K562 (cell line): Measurements from ENCODE around the gene ITGA6. TPM values are rescaled to one million over a fixed set of nuclear protein-coding genes. Genes with fewer than 3 reads are reported as not detected.

ENCODE experiments used
- ARID3A ChIP-seq: IDR thresholded peaks from 2 replicates; pipeline ENCODE4 v1.6.1; 2012; ENCODE audit warnings: low read depth, low read length, improper control_type of control experiment, borderline replicate concordance
- FOXA1 ChIP-seq: fragments of 450-650 bp; IDR thresholded peaks from 2 replicates; pipeline ENCODE4 v1.6.1; 2016; ENCODE audit warnings: mild to moderate bottlenecking, borderline replicate concordance
- GATAD2B ChIP-seq: fragments of 450-650 bp; IDR thresholded peaks from 2 replicates; pipeline ENCODE4 v1.6.1; 2017; ENCODE audit warnings: mild to moderate bottlenecking, borderline replicate concordance
- IFI16 ChIP-seq: fragments of 250-450 bp; sonication (Bioruptor Pico); IDR thresholded peaks from 2 replicates; pipeline ENCODE4 v2.1.2; 2022; ENCODE audit warnings: mild to moderate bottlenecking, inconsistent platforms
- KDM1A ChIP-seq, 2 experiments: fragments of 450-650 bp; IDR thresholded peaks; 2 replicates each; pipeline ENCODE4 v1.6.1; 2016; ENCODE audit warnings: mild to moderate bottlenecking in 2 of 2
- MAZ ChIP-seq, 2 experiments: fragments of 450-650 bp in 1 of 2; sonication (generic) in 1 of 2; formaldehyde crosslinking; IDR thresholded peaks in 1 of 2; conservative IDR thresholded peaks in 1 of 2; 2 replicates each; pipeline versions ENCODE4 v1.4.0 to v1.5.0; 2020; ENCODE audit warnings: mild to moderate bottlenecking in 1 of 2, missing genetic modification reagents in 1 of 2
- MTA3 ChIP-seq: fragments of 450-650 bp; formaldehyde crosslinking; IDR thresholded peaks from 2 replicates; pipeline ENCODE4 v1.6.1; 2017; ENCODE audit warnings: mild to moderate bottlenecking, borderline replicate concordance
- NFATC3 ChIP-seq: fragments of 450-650 bp; IDR thresholded peaks from 2 replicates; pipeline ENCODE4 v1.6.1; 2017; ENCODE audit warnings: mild to moderate bottlenecking
- NFE2 ChIP-seq: IDR thresholded peaks from 2 replicates; pipeline ENCODE4 v1.6.1; 2014; ENCODE audit warnings: antibody characterized with exemption, low read depth
- NFIC ChIP-seq: fragments of 450-650 bp; IDR thresholded peaks from 2 replicates; pipeline ENCODE4 v1.6.1; 2017; ENCODE audit warnings: mild to moderate bottlenecking, inconsistent platforms
- NONO ChIP-seq, 2 experiments: fragments of 200-400 bp in 1 of 2; fragments of 450-650 bp in 1 of 2; formaldehyde crosslinking in 1 of 2; IDR thresholded peaks; 2 replicates each; pipeline ENCODE4 v1.6.1; 2017; ENCODE audit warnings: low read depth in 2 of 2, mild to moderate bottlenecking in 2 of 2, moderate library complexity in 2 of 2, low read length in 1 of 2
- PML ChIP-seq: IDR thresholded peaks from 2 replicates; pipeline ENCODE4 v1.6.1; 2012; ENCODE audit warnings: low read length, inconsistent platforms
- POLR2A ChIP-seq: fragments of 450-650 bp; conservative IDR thresholded peaks from 2 replicates; pipeline ENCODE4 v1.6.1; 2016
- RBM22 ChIP-seq: fragments of 200-400 bp; formaldehyde crosslinking; IDR thresholded peaks from 2 replicates; pipeline ENCODE4 v1.6.1; 2018; ENCODE audit warnings: low read length, low read depth; ENCODE audit not compliant: poor library complexity, severe bottlenecking
- SMARCA4 ChIP-seq: fragments of 450-650 bp; IDR thresholded peaks from 2 replicates; pipeline ENCODE4 v1.6.1; 2016
- SUPT5H ChIP-seq: fragments of 450-650 bp; IDR thresholded peaks from 2 replicates; pipeline ENCODE4 v1.6.1; 2016
- ZEB2 ChIP-seq: fragments of 450-650 bp; IDR thresholded peaks from 2 replicates; pipeline ENCODE4 v1.6.1; 2016
- ZNF57 ChIP-seq: fragments of 450-650 bp; formaldehyde crosslinking; IDR thresholded peaks from 2 replicates; pipeline ENCODE4 v1.4.0; 2020; ENCODE audit warnings: mild to moderate bottlenecking, moderate library complexity
- ZNF644 ChIP-seq: fragments of 200-800 bp; sonication (Bioruptor generic); IDR thresholded peaks from 2 replicates; pipeline ENCODE4 v1.6.1; 2016; ENCODE audit warnings: low read depth, missing genetic modification characterization, missing compliant biosample characterization
- ZNF785 ChIP-seq: fragments of 250-450 bp; sonication (Bioruptor Pico); IDR thresholded peaks from 2 replicates; pipeline ENCODE4 v1.4.0; 2020; ENCODE audit warnings: mild to moderate bottlenecking
- polyA plus RNA-seq, 8 experiments: library from polyadenylated mRNA; depleted of rRNA in 4 of 8; stranded (reverse) in 5 of 8; unstranded in 3 of 8; fragments of >200 nt; fragmentation: Nextera tagmentation in 2 of 8; fragmentation: Illumina TruSeq in 1 of 8; extraction: Ambion mirVana in 2 of 8; extraction: Trizol in 1 of 8; gene quantifications; 2 replicates each; pipeline versions ENCODE4 v1.2.1 to v1.2.3, GENCODE V29; 2011 to 2014; ENCODE audit warnings: inconsistent platforms in 1 of 8, missing spikeins in 1 of 8
- total RNA-seq, 7 experiments: library from RNA; depleted of rRNA in 6 of 7; stranded (reverse); fragments of >200 nt in 6 of 7; fragmentation: Illumina TruSeq in 2 of 7; extraction: Trizol in 2 of 7; gene quantifications; 2 replicates each; pipeline versions ENCODE4 v1.2.1 to v1.2.3, GENCODE V29; 2011 to 2021; ENCODE audit warnings: low replicate concordance in 1 of 7
- TF ChIP-seq, protein P1 (sequence below), 2 experiments: fragments of 200-800 bp in 1 of 2; sonication (Bioruptor generic) in 1 of 2; sonication (generic) in 1 of 2; formaldehyde crosslinking in 1 of 2; IDR thresholded peaks in 1 of 2; conservative IDR thresholded peaks in 1 of 2; 2 replicates each; pipeline versions ENCODE4 v1.5.0 to v1.6.1; 2016 to 2020; ENCODE audit warnings: missing compliant biosample characterization in 1 of 2, missing genetic modification characterization in 1 of 2, missing genetic modification reagents in 1 of 2
- TF ChIP-seq, protein P2 (sequence below), 2 experiments: fragments of 450-650 bp in 1 of 2; sonication (generic) in 1 of 2; formaldehyde crosslinking in 1 of 2; IDR thresholded peaks in 1 of 2; conservative IDR thresholded peaks in 1 of 2; 2 replicates each; pipeline versions ENCODE4 v1.6.1 to v1.8.1; 2016 to 2023; ENCODE audit warnings: mild to moderate bottlenecking in 2 of 2, moderate library complexity in 2 of 2, inconsistent platforms in 1 of 2, missing genetic modification reagents in 1 of 2

The ITGA6 gene
- total and polyA plus RNA-seq, 9 of the 15 experiments (the other 6 are each of a cell fraction or from before 2014, with no cell fraction given): 0.01 to 0.29 (median 0.05) TPM; not detected in 5

DNA sequence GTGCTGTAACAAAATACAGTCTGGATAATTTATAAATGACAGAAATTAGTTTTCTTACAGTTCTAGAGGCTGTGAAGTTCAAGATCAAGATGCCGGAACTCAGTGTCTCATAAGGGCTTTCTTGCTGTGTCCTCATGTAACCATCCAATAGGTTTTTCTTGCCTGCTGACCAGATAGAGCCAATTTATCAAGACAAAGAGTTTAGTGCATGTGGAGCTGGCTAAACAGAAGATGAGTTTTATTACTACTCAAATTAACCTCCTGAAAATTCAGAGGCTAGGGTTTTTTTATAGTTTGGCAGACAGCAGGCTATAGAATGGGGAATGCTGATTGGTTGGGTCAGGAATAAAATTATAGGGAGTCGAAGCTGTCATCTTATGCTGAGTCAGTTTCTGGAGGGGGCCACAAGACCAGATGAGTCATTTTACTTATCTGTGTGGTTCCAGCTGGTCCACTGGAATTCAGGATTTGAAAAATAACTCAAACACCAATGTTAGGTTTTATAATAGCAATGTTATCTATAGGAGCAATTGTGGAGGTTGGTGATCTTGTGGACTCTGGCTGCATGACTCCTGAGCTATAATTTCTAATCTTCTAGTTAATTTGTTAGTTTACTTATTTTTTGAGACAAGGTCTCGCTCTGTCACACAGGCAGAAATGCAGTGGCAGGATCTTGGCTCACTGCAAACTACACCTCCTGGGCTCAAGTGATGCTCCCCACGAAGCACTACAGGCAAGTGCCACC lies 125.3 kb downstream of the ITGA6 start (continued):
- no peak for TF ChIP-seq RBM22
- TF ChIP-seq, protein P1, sequence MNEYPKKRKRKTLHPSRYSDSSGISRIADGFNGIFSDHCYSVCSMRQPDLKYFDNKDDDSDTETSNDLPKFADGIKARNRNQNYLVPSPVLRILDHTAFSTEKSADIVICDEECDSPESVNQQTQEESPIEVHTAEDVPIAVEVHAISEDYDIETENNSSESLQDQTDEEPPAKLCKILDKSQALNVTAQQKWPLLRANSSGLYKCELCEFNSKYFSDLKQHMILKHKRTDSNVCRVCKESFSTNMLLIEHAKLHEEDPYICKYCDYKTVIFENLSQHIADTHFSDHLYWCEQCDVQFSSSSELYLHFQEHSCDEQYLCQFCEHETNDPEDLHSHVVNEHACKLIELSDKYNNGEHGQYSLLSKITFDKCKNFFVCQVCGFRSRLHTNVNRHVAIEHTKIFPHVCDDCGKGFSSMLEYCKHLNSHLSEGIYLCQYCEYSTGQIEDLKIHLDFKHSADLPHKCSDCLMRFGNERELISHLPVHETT (CRISPR knock-in tag; conservative IDR thresholded peaks at IDR 0.05 in 1 of 2, IDR thresholded peaks at IDR 0.05 in 1 of 2): peak in 1 of 2 experiments; percentile 73; a peak in 1 of 4 replicates
- TF ChIP-seq, protein P2, sequence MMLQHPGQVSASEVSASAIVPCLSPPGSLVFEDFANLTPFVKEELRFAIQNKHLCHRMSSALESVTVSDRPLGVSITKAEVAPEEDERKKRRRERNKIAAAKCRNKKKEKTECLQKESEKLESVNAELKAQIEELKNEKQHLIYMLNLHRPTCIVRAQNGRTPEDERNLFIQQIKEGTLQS (IDR thresholded peaks at IDR 0.05): peak; percentile 100
- TF ChIP-seq, protein P2 (CRISPR knock-in tag; conservative IDR thresholded peaks at IDR 0.05): peak; percentile 99
- no peak for TF ChIP-seq SUPT5H
- TF ChIP-seq FOXA1: peak; percentile 56; the same call in 1 of the 2 replicates
- no peak for TF ChIP-seq POLR2A
- peak; percentile 100 for TF ChIP-seq SMARCA4
- peak; percentile 41; the same call in 1 of the 2 replicates for TF ChIP-seq NFATC3
- 0 out of 2 replicates have a peak, but pooled peaks have one; percentile 5 for TF ChIP-seq ZNF644 (tag)
- peak; percentile 93 for TF ChIP-seq PML
- TF ChIP-seq GATAD2B: peak; percentile 85; the same call in 1 of the 2 replicates
- TF ChIP-seq MAZ (CRISPR knock-in tag; conservative IDR thresholded peaks at IDR 0.05 in 1 of 2, IDR thresholded peaks at IDR 0.05 in 1 of 2): peak; percentile 88 to 90
- peak; percentile 99 for TF ChIP-seq KDM1A (IDR thresholded peaks at IDR 0.05)
- TF ChIP-seq ZEB2: peak; percentile 65; the same call in 1 of the 2 replicates
- TF ChIP-seq IFI16 (CRISPR knock-in tag): no peak
- peak; percentile 88 for TF ChIP-seq NFIC
- peak; percentile 71 for TF ChIP-seq MTA3
- peak; percentile 98 for TF ChIP-seq NFE2
- no peak for TF ChIP-seq ZNF785
- 0 out of 4 replicates have a peak, but pooled peaks of 1 of the 2 experiments have one; percentile 31 for TF ChIP-seq NONO (IDR thresholded peaks at IDR 0.05; ENCODE audit: low read depth in 2 of 2, low read length in 1 of 2)
- TF ChIP-seq ARID3A: peak; percentile 99
- no peak for TF ChIP-seq ZNF57 (CRISPR knock-in tag)
